Measurements from ENCODE around the gene DPPA2. TPM values are rescaled to one million over a fixed set of nuclear protein-coding genes. Genes with fewer than 3 reads are reported as not detected.

The DPPA2 gene
- total RNA-seq, 4 donors from 2014 or later = not detected

Small RNA genes lying within 50 kb of the gene (small RNA-seq; reads per million reads assigned to genes)
- gene AC124945.1 (not detected), gene RF00017 (not detected)

Other genes with a start within 250 kb of the DPPA2 start
- gene MORC1, start 198.4 kb downstream of the DPPA2 start, total RNA-seq = under 1 TPM in 1 of 4 donors, not detected in 3; 0.09 TPM
- gene C3orf85, start 179.8 kb downstream of the DPPA2 start, total RNA-seq = not detected
- gene DPPA4, start 21.0 kb upstream of the DPPA2 start, total RNA-seq = under 1 TPM in 1 of 4 donors, not detected in 3; 0.36 TPM

Measured in omental fat pad (tissue), 4 donors.